ENCODE data around the gene CCND2. TPM values are rescaled to one million over a fixed set of nuclear protein-coding genes. Genes with fewer than 3 reads are reported as not detected.

The CCND2 gene
- total and polyA plus RNA-seq, 9 of the 15 experiments (the other 6 are each of a cell fraction or from before 2014, with no cell fraction given), result 13.6 to 99.3 (median 39.6) TPM

- TF ChIP-seq E2F6 (IDR thresholded peaks at IDR 0.05; ENCODE audit: borderline replicate concordance in 1 of 2, extremely low read depth in 1 of 2, insufficient read depth in 1 of 2, insufficient read length in 1 of 2, low read depth in 1 of 2, low read length in 1 of 2, poor library complexity in 1 of 2, severe bottlenecking in 1 of 2), result peak; percentile 78 to 79
- TF ChIP-seq GATA2 (CRISPR knock-in tag; IDR thresholded peaks at IDR 0.05), result peak; percentile 71
- no peak for TF ChIP-seq NFE2 (IDR thresholded peaks at IDR 0.05; ENCODE audit: low read depth)
- TF ChIP-seq MAX (CRISPR knock-in tag; IDR thresholded peaks at IDR 0.05), result peak; percentile 91
- TF ChIP-seq GATAD2A (IDR thresholded peaks at IDR 0.05), result 0 out of 2 replicates have a peak, but pooled peaks have one; percentile 29
- no peak for TF ChIP-seq NR3C1 (CRISPR knock-in tag; IDR thresholded peaks at IDR 0.05)
- TF ChIP-seq CBX3 (IDR thresholded peaks at IDR 0.05; ENCODE audit: borderline replicate concordance in 1 of 2, low read length in 2 of 2), result peak in 1 of 2 experiments; percentile 64; a peak in 1 of 3 replicates
- TF ChIP-seq ELF2 (CRISPR knock-in tag; IDR thresholded peaks at IDR 0.05), result no peak
- TF ChIP-seq TEAD4 (IDR thresholded peaks at IDR 0.05; ENCODE audit: low read length), result no peak
- TF ChIP-seq TEAD4 (CRISPR knock-in tag; IDR thresholded peaks at IDR 0.05; ENCODE audit: borderline replicate concordance), result no peak
- 0 out of 4 replicates have a peak, but pooled peaks of 1 of the 2 experiments have one; percentile 15 for TF ChIP-seq TRIM24 (IDR thresholded peaks at IDR 0.05)
- TF ChIP-seq NCOR1 (IDR thresholded peaks at IDR 0.05), result peak; percentile 30; the same call in 1 of the 2 replicates
- peak; percentile 58 for TF ChIP-seq KDM5B (IDR thresholded peaks at IDR 0.05; ENCODE audit: insufficient replicate concordance, low read depth, low read length)
- TF ChIP-seq HDAC6 (IDR thresholded peaks at IDR 0.05; ENCODE audit: low read depth, low read length), result no peak
- TF ChIP-seq ZBTB49 (CRISPR knock-in tag; IDR thresholded peaks at IDR 0.05; ENCODE audit: borderline replicate concordance), result no peak
- TF ChIP-seq ZNF134 (CRISPR knock-in tag; conservative IDR thresholded peaks at IDR 0.05), result no peak
- no peak for TF ChIP-seq BRF2 (IDR thresholded peaks at IDR 0.05; ENCODE audit: borderline replicate concordance, insufficient read depth, insufficient read length)
- peak; percentile 67 for TF ChIP-seq ZNF592 (IDR thresholded peaks at IDR 0.05)
These were observed 914 bp upstream of the CCND2 start (continued) for GRCh38 chr12:4272424-4273272.

All from K562 (cell line).